MM.1S (cell line): Measurements from ENCODE around the gene MANBA.

Experiments used
- CTCF ChIP-seq: fragments of 300-600 bp; sonication (generic); IDR thresholded peaks from 2 replicates; pipeline ENCODE4 v1.5.1; 2016; ENCODE audit warnings: antibody characterized with exemption, low read length, mixed read lengths
- EZH2 ChIP-seq: fragments of 300-600 bp; sonication (generic); optimal IDR thresholded peaks from 2 replicates; pipeline ENCODE3; 2017; ENCODE audit warnings: low read depth, mild to moderate bottlenecking, antibody characterized with exemption, low read length, mixed read lengths

- TF ChIP-seq CTCF (no peak), EZH2 (no peak)
These were observed 167.6 kb downstream of the MANBA start for GRCh38 chr4:102593147-102593546.
